DND-41 (cell line): ENCODE measurements around the gene RSPH10B2.
"Not testable (repeated sequence)": the region's sequence is repeated elsewhere in the genome, so short reads cannot be mapped to it uniquely, and the experiment has no call there.

Experiments
- CTCF ChIP-seq: IDR thresholded peaks from 2 replicates; pipeline ENCODE4 v1.5.1; 2012; ENCODE audit warnings: borderline replicate concordance, low read length, moderate library complexity, mild to moderate bottlenecking; ENCODE audit not compliant: poor library complexity, severe bottlenecking; ENCODE audit errors: extremely low read depth
- EZH2 ChIP-seq: IDR thresholded peaks from 3 replicates; pipeline ENCODE4 v1.6.1; 2012; ENCODE audit warnings: borderline replicate concordance, low read depth, mild to moderate bottlenecking, moderate library complexity, low read length, inconsistent platforms; ENCODE audit not compliant: severe bottlenecking

GRCh38 chr7:6830026-6830425 is 76.1 kb downstream of the RSPH10B2 start:
- TF ChIP-seq CTCF, EZH2: not testable (repeated sequence)
